LoVo (cell line): Measurements from ENCODE around the gene SLAMF8.

Experiments
- DNase-seq: peaks from one replicate; pipeline ENCODE4 v3.0.0-alpha.2; 2016; ENCODE audit warnings: low spot score

SLAMF8 gene

DNA sequence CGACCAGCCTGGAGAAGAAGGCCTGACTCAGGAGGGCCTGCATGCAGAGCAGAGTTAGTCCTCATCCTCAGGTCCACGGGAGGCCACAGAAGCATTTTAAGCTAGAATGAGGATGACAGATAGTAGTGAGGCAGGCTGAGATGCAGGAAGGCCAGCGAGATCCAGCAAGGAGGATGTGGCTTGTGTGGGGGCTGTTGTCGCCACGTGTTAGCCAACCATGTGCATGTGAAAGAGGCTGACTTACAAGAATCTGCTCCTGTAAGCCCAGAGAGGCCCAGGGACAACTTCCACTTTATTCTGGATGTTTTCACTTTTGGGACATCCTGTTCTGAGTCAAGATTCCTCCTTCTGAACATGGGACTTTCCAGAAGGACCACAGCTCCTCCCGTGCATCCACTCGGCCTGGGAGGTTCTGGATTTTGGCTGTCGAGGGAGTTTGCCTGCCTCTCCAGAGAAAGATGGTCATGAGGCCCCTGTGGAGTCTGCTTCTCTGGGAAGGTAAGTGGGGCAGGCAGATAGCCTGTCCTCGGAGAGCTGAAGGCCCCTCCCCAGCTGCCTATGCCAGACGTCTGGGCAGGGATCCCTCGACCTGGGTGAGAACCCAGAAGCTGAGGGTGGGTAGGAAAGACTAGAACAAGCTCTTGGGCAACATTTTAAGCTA, at the start of gene SLAMF8:
Gene SLAMF8 (plus strand): TSS at position 433 of the 661 bp plus-strand sequence. CDS start 26 bp downstream, at position 459.
- no peak for DNase-seq

GRCh38 chr1:159778266-159778665, 48.4 kb upstream of the SLAMF8 start:
- no peak for DNase-seq

- DNase-seq = no peak
Observed at GRCh38 chr1:159779403-159779851, 47.2 kb upstream of the SLAMF8 start.

- DNase-seq = peak; percentile 97
Observed at GRCh38 chr1:159780583-159781582, 45.8 kb upstream of the SLAMF8 start, which contains the start of gene DUSP23. Gene DUSP23, plus strand, starts transcription at chr1:159780962. Its CDS starts 139 bp downstream, at chr1:159781101.

- no peak for DNase-seq
Observed at GRCh38 chr1:159781992-159782391, 44.7 kb upstream of the SLAMF8 start.

DNA sequence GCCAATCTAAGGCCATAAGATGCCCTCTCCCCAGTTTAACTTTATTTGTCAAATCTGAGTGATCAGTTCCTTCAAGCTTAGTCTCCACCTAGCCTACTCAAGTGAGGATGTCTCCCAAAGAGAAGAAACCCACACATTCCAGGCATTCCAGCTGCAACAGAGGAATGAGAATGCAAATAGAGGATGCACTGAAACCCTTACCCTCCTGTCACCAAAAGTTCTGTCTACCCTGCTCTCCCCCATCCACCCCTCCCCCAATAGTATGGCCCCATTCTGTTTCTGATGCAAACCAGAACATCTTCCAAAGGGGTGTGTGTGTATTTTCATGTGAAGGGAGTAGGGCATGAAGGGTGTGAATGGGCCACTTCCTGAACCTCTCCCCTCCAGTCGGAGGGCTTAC, 42.9 kb upstream of the SLAMF8 start:
- no peak for DNase-seq

DNA sequence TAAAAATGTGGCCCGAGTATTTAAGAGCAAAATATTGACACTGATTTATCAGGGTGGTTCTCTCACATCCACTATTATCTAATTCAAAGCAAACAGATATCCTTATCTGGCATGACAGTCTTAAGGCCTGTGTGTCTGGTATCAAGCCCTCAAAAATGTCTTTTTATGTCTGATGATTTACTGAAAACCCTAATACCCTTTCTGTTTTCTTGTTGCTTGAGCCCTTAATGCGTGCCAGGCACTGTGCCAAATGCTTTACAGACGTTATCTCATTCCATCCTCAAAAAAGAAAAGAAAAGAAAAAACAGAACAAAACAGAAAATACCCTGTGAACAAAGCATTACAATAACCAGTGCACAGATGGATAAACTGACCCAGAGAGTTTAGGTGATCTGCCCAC, 40.2 kb upstream of the SLAMF8 start:
- no peak for DNase-seq

DNA sequence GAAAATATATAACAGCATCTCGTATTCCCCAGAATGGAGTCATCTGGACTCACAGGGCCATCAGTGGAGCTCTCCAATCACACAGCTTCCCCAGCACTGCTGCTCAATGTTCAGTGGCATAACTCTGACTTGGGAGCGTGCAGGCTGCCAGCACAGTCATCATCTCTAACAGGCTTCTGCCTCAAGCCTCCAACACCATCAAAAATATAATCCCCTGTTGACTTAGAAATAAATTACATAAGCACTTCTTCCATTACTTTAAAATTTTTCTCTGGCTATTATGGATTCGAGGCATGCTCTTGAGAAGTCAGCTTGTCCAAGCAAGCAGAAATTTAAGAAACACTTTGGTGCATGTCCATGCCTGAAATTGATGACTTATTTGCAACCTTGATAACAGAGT, 39.7 kb upstream of the SLAMF8 start:
- DNase-seq = no peak

DNA sequence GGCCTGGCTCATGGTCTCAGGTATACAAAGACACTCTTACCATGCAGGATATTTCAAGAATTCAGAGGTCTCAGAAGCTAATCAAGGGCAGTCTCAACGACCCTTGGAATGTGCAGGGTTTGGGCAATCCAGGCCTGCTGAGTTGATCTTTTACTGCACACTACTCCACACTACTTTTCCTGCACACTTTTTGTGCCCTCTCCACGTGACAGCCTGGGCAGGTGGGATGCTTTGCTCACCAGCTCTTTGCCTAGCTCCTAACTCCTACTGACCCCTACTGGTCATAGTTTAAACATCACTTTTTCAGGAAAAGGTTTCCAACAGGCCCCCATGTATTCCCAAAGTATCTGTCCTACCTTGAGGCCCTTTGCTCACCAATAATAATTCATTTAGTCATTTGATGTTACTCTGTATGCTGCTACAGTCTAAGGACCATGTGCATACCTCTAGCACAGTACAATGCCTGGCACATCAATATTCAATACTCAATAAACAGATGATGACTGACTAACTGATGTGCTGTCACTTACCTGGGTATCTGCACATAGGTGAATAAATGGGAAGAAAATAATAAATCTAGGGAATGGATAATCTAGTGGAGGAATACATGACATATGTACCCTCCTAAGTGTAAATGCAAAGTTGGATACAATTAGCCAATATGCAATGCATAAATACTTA, 36.3 kb upstream of the SLAMF8 start:
- peak; percentile 8 for DNase-seq

DNA sequence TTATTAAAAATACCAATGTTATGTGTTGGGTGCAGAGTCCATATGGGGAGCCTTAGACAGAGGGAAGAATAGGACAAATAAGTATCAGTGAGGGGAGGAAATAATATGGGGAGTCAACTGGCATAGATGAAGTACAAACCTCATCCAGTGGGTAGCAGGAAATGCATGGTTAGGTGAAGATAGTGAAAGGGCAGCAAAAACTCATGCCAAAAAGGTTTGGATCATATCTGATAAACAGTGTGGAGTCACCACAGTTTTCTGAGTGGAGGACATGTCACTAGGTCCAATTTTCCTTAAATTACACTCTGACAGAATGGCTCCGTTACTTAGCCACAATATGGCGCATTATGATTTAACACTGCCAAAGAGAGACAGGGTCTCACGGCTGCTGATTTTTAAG, 35.6 kb upstream of the SLAMF8 start:
- DNase-seq = no peak

DNA sequence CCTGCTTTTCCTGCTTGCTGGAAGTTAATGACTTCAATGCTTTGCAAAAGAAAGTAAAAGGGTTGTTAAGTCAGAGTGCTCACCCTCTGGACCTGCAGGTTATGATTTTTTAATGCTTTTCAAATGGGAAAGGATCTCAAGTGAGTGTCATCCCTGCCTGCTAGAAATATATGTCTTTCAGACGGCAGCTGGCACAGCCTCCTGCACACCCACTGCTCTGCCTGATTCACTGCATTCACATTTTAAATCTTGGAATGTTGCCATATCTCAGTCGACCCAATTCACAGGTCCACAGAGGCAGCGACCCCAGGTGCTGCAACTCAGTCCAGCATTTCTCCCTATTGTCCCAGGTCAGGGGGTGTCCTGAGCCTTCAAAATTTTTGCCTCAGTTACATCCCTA, 35.2 kb upstream of the SLAMF8 start:
- DNase-seq = no peak

- DNase-seq = no peak
Observed at GRCh38 chr1:159795534-159795933, 31.1 kb upstream of the SLAMF8 start.

DNA sequence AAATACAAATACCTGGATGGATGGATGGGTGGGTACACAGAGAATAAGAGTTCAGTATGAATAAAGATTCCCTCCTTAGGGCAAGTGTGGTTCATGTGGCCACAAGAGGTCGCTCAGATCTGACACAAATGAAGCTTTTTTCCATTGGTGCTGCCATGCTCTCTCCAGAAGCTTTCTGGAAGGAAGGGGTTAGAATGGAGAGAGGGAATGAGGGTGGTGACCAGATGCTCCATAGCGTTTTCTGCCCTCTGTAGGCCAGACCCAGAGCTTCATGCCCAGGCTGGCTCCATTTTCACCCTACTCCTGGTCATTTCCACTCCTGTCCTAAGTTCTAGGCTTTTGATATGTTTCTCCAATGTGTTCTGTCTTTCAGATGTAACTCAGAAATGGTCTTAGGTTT, 27.8 kb upstream of the SLAMF8 start:
- DNase-seq = peak; percentile 72

- DNase-seq = no peak
Observed at GRCh38 chr1:159799446-159799985, 27.2 kb upstream of the SLAMF8 start.

DNA sequence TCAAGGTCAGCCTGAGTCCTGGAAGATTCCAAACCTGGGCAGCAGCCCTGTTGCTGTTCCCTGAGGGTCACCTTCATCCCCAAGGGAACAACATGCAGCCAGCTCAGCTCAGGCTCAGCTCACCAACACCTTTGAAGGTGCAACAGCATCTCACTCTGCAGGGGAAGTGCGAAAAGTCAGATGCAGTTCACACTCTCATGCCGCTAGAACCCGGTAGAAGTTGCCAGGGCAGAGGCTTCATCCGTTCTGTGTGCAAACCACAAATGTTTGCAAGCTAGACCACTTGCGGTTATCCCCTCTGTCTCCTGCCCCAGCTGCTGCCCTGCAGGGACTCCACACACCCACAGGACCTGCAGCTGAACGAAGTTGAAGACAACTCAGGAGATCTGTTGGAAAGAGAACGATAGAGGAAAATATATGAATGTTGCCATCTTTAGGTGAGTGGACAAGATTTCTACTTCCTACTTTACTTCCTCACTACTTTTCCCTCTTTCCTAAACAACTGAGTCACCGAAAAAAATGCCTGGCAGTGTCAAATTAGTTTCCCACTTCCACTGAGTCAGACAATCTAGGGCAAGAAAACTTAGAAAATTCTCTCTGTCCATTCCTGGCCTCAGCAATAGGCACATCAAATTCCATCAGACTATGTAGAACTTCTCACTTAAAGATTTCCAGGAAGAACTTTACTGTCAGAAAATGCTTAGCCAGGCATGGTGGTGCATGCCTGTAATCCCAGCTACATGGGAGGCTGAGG, 26.3 kb upstream of the SLAMF8 start:
- DNase-seq = no peak

DNA sequence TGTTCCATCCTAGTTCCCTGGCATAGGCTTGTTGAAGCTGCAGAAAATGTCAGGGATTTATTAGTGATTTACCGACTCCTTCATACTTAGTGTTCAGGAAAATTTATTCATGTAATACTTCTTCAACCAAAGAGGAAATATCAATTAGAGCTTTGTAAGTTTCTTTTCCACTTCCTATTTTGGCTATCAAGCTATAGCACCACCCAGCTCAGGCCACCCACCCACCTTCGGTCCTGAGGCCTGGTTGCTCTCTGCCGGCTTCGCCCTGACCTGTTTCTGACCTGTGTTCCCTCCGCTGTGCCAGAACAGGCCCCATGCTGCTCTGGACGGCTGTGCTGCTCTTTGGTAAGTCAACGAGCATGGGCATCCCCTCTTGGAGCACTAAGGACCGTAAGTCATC, 24.6 kb upstream of the SLAMF8 start, which contains the start of gene FCRL6:
Gene FCRL6 (plus strand): TSS at position 250 of the 400 bp plus-strand sequence. CDS start 65 bp downstream, at position 315.
- no peak for DNase-seq

DNA sequence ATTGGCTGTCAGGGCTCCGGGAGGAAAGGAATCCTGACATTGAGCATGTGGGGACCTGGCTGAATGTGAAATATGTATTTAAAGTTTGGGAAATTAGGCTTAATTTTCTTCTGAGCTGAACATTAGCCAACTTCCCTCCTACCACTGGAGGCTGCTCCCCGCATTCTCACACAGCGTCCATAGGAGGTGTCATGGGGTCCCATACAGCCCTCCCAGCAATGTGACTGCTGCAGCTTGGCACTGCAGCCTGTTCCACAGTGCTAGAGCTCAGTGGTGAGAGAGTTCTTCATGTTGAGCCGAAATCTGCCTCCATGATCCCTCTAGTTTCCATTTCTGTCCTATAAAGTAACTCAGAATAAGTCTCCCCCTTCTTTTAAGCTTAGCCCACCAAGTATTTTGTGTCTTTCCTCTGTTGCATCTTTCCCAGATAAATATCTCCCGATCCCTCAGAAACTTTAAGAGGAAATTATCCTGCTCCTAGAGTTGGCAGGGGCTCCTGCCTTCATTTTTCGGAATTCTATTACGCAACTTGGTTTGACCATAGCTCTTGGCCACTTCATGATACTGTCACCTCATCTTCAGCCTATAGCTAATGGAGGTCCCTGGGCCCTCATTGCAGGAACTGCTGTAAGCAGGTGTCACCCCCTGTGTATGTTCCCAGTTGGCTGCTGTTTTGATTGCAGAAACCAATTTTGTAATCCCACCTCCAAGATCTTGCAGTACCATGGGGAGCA, 22.6 kb upstream of the SLAMF8 start:
- DNase-seq = no peak

- no peak for DNase-seq
Observed at GRCh38 chr1:159804924-159805323, 21.7 kb upstream of the SLAMF8 start.

DNA sequence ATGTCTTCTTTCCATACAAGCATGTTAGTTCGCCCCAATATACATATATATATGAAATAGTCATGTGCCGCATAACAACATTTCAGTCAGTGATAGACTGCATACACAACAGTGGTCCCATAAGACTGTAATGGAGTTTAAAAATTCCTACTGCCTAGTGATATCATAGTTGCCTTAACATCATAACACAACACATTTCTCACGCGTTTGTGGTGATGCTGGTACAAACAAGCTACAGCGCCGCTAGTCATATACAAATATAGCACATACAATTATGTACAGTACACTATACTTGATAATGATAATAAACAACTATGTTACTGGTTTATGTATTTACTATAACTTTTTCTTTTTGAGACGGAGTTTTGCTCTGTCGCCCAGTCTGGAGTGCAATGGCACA, 10.7 kb upstream of the SLAMF8 start:
- no peak for DNase-seq

GRCh38 chr1:159817276-159818041, 9.2 kb upstream of the SLAMF8 start:
- no peak for DNase-seq
